HG03025 (cell line): ENCODE data around the gene DAPK1.

Experiments used
- ATAC-seq: cut with Tn5 transposase; IDR thresholded peaks from one replicate; pipeline ENCODE4 v1.9.1; 2021; ENCODE audit warnings: mild to moderate bottlenecking, moderate library complexity; ENCODE audit not compliant: unreplicated experiment, low FRiP score

The DAPK1 gene

DNA sequence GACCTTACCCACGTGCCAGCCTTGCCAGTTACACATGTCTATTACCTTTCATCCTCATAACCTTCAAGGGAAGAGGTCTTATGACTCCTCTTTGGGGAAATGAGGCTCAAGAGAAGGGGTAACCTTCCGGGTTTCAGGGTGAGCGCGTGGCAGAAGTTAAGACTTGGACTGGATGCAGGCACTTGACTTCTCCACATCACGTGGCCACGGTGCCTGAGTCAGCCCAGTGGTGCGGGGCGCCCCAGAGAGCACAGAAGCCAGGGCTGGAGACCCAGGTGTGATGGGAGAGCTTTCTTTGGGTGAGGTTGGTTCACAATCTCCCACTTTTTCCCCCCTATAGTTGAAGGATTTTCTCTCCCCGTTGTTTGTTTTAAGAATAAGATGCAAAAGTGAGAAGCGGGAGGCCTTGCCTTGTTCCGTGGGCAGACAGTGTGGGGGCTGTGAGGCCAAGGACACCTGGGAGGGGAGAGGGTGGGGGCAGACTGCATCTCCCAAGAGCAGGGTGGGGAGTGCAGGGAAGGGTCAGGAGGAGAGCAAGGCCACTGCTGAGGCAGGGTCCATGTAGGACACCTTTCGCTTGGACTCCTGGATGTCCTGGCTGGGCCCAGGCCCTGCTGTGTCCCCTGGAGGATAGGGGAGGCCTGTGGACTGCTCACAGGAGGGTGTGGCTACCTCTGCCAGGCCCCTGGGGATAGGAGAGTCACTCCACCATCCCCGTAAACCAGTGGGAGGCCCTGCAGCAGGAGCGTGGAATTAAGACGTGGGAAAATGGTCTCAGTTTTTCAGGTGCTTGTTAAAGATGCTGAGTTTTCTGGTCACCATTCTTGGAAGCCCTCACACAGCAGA is 138.2 kb downstream of the DAPK1 start:
- no peak for ATAC-seq

DNA sequence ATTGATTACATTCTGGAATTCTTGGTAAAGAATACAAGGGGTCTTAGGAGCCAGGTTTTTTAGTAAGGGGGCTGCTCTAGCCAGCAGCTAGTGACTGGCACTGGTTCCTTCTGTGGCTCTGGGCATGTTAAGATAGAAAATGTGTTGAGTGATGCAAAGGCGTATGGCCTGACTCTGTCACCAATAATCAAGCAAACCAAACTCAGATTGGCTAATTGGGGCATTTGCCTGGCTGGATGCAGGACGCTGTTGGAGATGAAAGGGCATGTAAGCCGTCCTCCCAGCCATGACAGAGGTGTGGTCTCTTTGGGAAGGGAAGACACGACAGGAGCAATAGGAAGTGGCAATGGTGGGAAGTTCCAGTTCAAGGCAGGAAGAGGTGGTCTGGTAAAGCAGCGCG is 140.6 kb downstream of the DAPK1 start:
- ATAC-seq = no peak

DNA sequence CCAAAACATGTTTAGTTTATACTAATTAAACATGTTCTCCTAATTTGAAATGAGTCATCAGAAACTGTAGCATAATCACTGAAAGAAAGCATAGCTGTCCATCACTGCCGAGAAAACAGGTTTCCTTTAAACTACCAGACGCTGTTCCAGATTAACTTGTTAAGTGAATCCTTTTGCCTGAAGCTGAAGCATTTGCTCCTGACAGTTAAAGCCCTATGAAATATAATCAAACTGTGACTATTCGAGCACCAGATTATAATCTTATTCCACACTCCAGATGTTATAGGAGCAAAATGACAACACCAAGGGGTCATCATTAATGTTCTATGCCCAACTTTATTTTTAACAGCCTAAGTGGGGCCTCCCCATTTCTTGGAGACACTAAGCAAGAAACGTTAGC is 142.3 kb downstream of the DAPK1 start:
- ATAC-seq = no peak

GRCh38 chr9:87640385-87640795 is 142.7 kb downstream of the DAPK1 start:
- ATAC-seq = no peak

DNA sequence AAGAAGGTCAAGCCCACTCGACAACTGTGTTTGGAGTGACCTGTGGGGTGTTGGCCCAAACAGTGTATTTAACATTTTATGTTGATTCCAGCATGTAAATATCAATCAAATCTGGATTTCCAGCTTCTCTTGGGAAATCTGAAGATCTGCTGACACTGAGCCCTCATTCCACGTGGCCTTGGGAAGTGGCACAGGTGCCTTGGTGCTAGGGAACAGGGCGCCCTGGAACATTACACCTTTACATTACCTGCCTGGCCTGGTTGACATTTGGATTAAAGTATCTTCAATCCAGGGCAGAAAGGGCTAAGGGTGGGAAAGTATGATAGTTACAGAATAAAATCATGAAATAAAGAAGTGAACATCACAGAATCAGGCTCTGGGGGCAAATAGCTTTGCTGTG is 143.4 kb downstream of the DAPK1 start:
- no peak for ATAC-seq

- ATAC-seq = no peak
Observed at GRCh38 chr9:87642330-87643106, 144.9 kb downstream of the DAPK1 start.

DNA sequence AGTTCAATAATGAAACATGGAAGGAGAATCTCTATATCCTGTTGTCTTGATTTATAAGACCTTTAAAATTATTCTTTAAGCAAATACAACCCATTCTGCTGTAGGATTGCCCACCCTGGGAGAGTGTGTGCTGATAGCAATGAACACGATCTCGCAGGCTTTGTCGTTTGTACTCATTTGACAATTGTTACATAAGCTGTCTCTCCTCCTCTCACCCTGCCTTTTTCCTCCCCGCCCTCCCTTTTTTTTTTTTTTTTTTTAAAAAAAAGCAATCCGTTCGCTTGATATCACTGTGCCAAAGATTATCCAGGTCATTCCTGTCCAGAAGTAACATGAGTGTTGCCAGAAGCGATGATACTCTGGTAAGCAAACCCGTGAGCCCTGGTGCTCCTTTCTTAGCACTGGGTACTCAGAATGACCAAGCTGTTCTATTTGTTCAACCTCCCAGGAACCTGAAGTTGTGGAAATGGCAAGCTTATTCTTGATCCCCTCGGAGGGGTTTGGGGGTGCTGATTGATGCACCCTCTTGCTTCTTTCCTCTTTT is 145.5 kb downstream of the DAPK1 start:
- no peak for ATAC-seq

- no peak for ATAC-seq
Observed at GRCh38 chr9:87643778-87644570, 146.3 kb downstream of the DAPK1 start.

DNA sequence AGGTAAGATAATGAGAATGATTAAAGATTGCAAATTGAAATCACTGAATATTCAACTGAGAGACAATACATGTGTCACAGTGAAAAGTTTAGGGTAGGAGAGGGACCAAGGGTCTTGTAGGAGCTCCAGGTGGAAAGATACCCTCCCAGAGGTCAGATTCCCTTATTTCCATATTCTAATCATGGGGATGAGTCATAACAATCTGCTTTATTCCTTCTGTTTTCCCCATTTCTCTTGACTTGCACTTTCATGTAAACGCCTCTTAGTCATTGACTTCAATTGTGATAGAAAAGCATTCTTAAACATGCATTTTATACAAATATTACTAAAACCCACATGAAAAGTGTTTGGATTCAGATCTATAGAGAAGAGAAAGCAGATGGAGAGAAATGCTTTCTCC is 147.0 kb downstream of the DAPK1 start:
- ATAC-seq = no peak

- ATAC-seq = no peak
Observed at GRCh38 chr9:87646546-87646945, 148.9 kb downstream of the DAPK1 start.

DNA sequence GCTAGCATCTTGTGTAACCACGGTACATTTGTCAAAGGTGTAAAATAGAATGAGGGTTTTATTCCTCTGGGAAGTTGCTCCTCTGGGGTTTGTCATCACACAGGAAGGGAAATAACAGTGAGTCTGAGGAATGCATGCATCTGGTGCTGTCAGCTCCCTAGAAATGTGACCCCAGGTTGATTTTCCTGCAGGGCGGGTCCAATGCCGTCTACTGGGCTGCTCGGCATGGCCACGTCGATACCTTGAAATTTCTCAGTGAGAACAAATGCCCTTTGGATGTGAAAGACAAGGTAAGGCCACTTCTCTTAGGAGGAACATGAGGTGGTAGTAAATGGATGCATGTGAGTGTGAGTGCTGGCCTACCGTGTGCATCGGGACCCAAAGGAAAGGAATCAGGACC is 149.4 kb downstream of the DAPK1 start:
- no peak for ATAC-seq

DNA sequence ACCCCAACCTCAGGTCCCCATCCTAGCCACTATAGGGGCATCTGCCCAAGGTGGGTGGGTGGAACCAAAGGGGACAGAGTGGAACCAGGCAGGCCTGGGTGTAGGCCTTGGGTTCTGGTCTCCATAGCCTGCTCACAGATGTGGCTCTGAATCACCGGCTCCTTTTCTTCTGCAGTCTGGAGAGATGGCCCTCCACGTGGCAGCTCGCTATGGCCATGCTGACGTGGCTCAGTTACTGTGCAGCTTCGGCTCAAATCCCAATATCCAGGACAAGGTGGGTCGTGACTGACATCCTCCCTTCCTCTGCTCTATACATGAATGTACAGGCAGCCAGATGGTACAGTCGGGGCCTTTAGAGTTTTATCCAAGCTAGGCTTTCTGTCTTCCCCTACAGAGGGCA is 150.9 kb downstream of the DAPK1 start:
- no peak for ATAC-seq

GRCh38 chr9:87650611-87651295 is 153.1 kb downstream of the DAPK1 start:
- ATAC-seq = no peak

DNA sequence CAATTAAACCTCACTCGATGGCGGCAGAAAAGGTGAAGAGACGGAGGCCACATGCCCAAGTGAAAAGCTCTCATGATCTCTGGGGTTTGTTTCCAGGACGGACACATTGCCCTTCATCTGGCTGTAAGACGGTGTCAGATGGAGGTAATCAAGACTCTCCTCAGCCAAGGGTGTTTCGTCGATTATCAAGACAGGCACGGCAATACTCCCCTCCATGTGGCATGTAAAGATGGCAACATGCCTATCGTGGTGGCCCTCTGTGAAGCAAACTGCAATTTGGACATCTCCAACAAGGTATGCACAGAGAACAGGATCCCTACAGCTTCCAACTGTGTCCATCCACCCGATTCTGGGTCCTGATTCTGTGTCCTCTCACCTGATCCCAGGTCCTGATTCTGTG is 153.8 kb downstream of the DAPK1 start:
- ATAC-seq = no peak

DNA sequence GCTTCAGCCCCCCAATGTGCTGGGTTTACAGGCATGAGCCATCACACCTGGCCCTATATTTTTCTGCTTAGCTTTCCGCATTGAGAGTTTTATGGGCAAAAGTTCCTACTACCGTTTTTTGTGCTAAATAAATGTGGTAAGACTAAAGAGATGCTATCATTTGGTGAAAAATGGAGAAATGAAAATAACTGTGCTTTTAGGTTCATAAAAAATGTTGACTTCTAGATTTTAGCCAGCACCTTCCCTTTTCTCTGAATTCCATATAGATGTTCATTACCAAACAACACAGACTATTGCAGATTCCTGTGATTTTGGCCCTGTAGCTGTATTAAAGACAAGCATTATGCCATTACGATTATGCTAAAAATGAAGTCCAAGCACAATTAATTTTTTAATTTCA is 156.3 kb downstream of the DAPK1 start:
- ATAC-seq = no peak

GRCh38 chr9:87655731-87656130 is 158.1 kb downstream of the DAPK1 start:
- no peak for ATAC-seq

DNA sequence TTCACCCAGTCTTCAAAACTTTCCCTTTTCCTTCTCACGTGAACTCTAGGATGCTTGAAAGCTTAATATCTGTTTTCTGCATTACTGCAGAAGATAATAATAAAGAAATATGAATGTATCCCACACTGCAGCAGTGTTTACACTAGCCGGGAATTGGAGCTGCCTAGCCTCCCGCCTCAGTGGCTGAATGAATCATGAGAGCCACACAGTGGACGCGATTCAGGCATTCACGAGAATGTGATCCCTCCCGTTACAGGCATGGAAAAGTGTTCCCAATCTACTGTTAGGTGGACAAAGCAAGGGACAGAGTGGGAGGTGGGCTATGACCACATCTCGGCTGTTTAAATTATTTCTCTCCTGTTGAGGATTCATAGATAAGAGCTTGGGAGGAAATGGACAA is 158.8 kb downstream of the DAPK1 start:
- no peak for ATAC-seq

DNA sequence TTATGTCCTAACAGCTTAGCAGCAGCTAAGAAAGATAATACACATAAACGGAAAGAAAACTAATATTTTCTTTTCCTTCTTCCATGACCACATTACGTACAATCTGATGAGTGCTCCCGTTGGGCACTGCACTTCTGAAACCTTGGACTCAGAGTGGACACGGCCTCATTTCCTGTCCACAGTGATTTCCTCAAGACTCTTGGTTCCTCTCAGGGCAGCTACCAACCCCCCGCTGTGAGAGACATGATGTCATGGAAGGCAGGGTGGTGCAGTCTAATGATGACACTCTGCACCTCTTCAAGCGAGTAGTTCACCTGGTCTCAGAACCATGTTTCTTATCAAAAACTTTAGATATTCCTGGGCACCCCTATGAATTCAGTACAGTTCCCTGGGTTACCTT is 159.5 kb downstream of the DAPK1 start:
- no peak for ATAC-seq

DNA sequence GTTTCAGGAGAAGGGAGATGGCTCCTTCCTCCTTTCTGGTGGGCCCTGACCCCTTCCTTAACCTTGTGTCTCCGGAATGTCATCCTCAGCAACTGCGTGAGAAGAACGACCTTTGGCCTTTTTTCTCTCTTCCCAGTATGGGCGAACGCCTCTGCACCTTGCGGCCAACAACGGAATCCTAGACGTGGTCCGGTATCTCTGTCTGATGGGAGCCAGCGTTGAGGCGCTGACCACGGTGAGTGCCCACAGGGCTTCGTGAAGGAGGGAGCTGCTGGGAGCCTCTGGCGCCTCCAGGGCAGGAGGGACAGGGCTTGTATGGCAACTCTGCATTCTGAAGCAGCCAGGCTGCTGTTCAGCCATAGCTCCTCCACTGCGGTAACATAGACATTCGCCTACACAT is 160.2 kb downstream of the DAPK1 start:
- no peak for ATAC-seq

GRCh38 chr9:87658511-87658910 is 160.8 kb downstream of the DAPK1 start:
- ATAC-seq = no peak
